ENCODE measurements around the gene RPL10. TPM values are rescaled to one million over a fixed set of nuclear protein-coding genes. Genes with fewer than 3 reads are reported as not detected.

RPL10 gene
- total and polyA plus RNA-seq, 9 of the 15 experiments (the other 6 are each of a cell fraction or from before 2014, with no cell fraction given) = 3,774 to 7,600 (median 5,014) TPM

DNA sequence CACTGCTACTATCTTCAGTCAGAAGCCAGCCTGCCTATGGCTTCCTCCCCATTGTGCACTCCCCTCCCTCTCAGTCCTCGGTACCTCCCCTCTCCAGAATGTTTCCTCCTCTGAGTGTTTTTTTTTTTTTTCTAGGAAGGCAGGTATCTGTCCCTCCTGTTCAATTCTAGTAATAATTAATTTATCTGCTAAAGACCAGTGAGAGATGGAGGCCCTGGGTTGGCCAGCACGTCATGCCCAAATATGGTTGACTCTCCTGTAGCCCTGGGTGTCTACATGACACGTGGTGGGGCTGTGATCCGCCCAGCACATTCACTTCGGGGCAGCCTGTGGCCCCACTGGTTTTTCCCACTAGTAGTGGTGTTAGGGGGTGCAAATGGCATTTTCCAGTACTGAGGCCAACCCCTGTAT lies 25.6 kb upstream of the RPL10 start:
- ChIA-PET CTCF (ENCODE audit: low intra/inter-chr PET ratio) (interaction anchor here (1.1 to 4.5 kb wide), 2 partner anchors 12 to 162 kb away, joined by 4 to 63 read pairs; no protein-coding TSS in a partner anchor), POLR2A (interaction anchor here (0.6 to 1.4 kb wide), 5 partner anchors 11 to 169 kb away, joined by 3 to 19 read pairs (median 3); partner anchors contain the start of gene RPL10)
- DNase-seq (ENCODE audit: extremely low read depth in 1 of 4, low spot score in 3 of 4) (peak in 1 of 4 experiments; percentile 38), FAIRE-seq (peak; percentile 6), ATAC-seq (no peak)
- no peaks in the 10 kb centered on the region for H3K9me3 ChIP-seq (replicated peaks; ENCODE audit: control insufficient read depth, insufficient read depth, low read depth, low read length)
- H4K20me1 ChIP-seq (replicated peaks; ENCODE audit: control insufficient read depth, insufficient read depth, low read length) = no peaks in the 10 kb centered on the region
- intact Hi-C loops (cut with micrococcal nuclease) = loop anchor here (1.0 to 10.0 kb wide), 3 partner anchors 122 to 445 kb away; partner anchors contain the start of gene SLC10A3
- H3K9ac ChIP-seq (ENCODE audit: insufficient read depth in 1 of 2, low read depth in 2 of 2, low read length in 2 of 2) = peak overlapping the region in 1 of 2 experiments; percentile 17; a peak in 1 of 4 replicates
- peaks cover 35% of the 10 kb centered on the region for H3K79me2 ChIP-seq (ENCODE audit: control insufficient read depth, insufficient read depth, low read length)
- peaks cover 21 to 76% of the 10 kb centered on the region in 2 experiments for H3K4me1 ChIP-seq (replicated peaks in 1 of 2; ENCODE audit: control insufficient read depth in 2 of 2, insufficient read depth in 2 of 2, low read length in 2 of 2)
- H3K27ac ChIP-seq (ENCODE audit: extremely low read depth, low read depth, low read length) = peak overlapping the region; percentile 34; the same call in 2 of the 3 replicates
- BruUV-seq (replicated peaks) = no TSS peak
- H3K9me1 ChIP-seq (ENCODE audit: control insufficient read depth, insufficient read depth, low read length) = no peaks in the 10 kb centered on the region
- H3K4me2 ChIP-seq (ENCODE audit: insufficient read depth, low read length) = no peak overlapping the region; the same call in 1 of the 2 replicates
- H3K27me3 ChIP-seq (ENCODE audit: control insufficient read depth in 2 of 2, insufficient read depth in 2 of 2, low read length in 2 of 2) = no peaks in the 10 kb centered on the region
- in situ Hi-C loops (cut with MboI) = loop anchor here (10.0 kb wide), 1 partner anchor 162 kb away; no protein-coding TSS in a partner anchor
- H3K4me3 ChIP-seq = no peak overlapping the region
- H3K36me3 ChIP-seq (ENCODE audit: control insufficient read depth, insufficient read depth, low read length) = peaks cover 13% of the 10 kb centered on the region; the same call in 2 of the 3 replicates
- H2AFZ ChIP-seq (ENCODE audit: low read depth, low read length) = peak overlapping the region; percentile 71
- 40% methylated on average over 3 of the region's 5 CpGs for WGBS (ENCODE audit: insufficient coverage, low coverage, missing lambda C conversion rate)
- TF ChIP-seq USF2 (CRISPR knock-in tag; IDR thresholded peaks at IDR 0.05) (peak; percentile 22; the same call in 1 of the 2 replicates), ELF4 (CRISPR knock-in tag; IDR thresholded peaks at IDR 0.05) (no peak), ETV1 (tag; conservative IDR thresholded peaks at IDR 0.05; ENCODE audit: low read depth) (no peak), EZH2 (IDR thresholded peaks at IDR 0.05; ENCODE audit: borderline replicate concordance, low read depth, low read length) (no peak), SRF (CRISPR knock-in tag; IDR thresholded peaks at IDR 0.05) (peak in 1 of 2 experiments; percentile 91; a peak in 2 of 4 replicates), BCLAF1 (IDR thresholded peaks at IDR 0.05; ENCODE audit: borderline replicate concordance in 1 of 2, control insufficient read depth in 1 of 2, low read depth in 2 of 2, low read length in 1 of 2) (no peak), SMARCC2 (IDR thresholded peaks at IDR 0.05; ENCODE audit: low read depth) (no peak), KLF6 (CRISPR knock-in tag; IDR thresholded peaks at IDR 0.05; ENCODE audit: borderline replicate concordance) (no peak)
- TF ChIP-seq, protein P1, sequence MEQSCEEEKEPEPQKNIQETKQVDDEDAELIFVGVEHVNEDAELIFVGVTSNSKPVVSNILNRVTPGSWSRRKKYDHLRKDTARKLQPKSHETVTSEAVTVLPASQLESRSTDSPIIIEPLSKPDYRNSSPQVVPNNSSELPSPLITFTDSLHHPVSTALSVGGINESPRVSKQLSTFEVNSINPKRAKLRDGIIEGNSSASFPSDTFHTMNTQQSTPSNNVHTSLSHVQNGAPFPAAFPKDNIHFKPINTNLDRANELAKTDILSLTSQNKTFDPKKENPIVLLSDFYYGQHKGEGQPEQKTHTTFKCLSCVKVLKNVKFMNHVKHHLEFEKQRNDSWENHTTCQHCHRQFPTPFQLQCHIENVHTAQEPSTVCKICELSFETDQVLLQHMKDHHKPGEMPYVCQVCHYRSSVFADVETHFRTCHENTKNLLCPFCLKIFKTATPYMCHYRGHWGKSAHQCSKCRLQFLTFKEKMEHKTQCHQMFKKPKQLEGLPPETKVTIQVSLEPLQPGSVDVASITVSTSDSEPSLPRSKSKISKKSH (CRISPR knock-in tag; IDR thresholded peaks at IDR 0.05) = no peak
- TF ChIP-seq, protein P2, sequence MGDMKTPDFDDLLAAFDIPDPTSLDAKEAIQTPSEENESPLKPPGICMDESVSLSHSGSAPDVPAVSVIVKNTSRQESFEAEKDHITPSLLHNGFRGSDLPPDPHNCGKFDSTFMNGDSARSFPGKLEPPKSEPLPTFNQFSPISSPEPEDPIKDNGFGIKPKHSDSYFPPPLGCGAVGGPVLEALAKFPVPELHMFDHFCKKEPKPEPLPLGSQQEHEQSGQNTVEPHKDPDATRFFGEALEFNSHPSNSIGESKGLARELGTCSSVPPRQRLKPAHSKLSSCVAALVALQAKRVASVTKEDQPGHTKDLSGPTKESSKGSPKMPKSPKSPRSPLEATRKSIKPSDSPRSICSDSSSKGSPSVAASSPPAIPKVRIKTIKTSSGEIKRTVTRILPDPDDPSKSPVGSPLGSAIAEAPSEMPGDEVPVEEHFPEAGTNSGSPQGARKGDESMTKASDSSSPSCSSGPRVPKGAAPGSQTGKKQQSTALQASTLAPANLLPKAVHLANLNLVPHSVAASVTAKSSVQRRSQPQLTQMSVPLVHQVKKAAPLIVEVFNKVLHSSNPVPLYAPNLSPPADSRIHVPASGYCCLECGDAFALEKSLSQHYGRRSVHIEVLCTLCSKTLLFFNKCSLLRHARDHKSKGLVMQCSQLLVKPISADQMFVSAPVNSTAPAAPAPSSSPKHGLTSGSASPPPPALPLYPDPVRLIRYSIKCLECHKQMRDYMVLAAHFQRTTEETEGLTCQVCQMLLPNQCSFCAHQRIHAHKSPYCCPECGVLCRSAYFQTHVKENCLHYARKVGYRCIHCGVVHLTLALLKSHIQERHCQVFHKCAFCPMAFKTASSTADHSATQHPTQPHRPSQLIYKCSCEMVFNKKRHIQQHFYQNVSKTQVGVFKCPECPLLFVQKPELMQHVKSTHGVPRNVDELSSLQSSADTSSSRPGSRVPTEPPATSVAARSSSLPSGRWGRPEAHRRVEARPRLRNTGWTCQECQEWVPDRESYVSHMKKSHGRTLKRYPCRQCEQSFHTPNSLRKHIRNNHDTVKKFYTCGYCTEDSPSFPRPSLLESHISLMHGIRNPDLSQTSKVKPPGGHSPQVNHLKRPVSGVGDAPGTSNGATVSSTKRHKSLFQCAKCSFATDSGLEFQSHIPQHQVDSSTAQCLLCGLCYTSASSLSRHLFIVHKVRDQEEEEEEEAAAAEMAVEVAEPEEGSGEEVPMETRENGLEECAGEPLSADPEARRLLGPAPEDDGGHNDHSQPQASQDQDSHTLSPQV (IDR thresholded peaks at IDR 0.05) = peak; percentile 18; the same call in 1 of the 2 replicates

Data from K562 (cell line).